ENCODE data around the gene RNF220.

- no peak for TF ChIP-seq CTCF (IDR thresholded peaks at IDR 0.05)
- TF ChIP-seq POLR2A (IDR thresholded peaks at IDR 0.05) = no peak
Observed at GRCh38 chr1:44598167-44598566, 193.1 kb downstream of the RNF220 start.
